HEK293 (cell line): ENCODE results near the gene TMEM256.

Experiments
- CTCF ChIP-seq: fragments of 450-650 bp; formaldehyde crosslinking; IDR thresholded peaks from 2 replicates; pipeline ENCODE4 v1.5.1; 2016; ENCODE audit warnings: missing biosample characterization, missing genetic modification characterization
- HOXA7 ChIP-seq: sonication (generic); formaldehyde crosslinking; IDR thresholded peaks from 2 replicates; pipeline ENCODE4 v1.8.1; 2022; ENCODE audit warnings: missing genetic modification reagents, borderline replicate concordance
- INSM2 ChIP-seq: fragments of 450-650 bp; formaldehyde crosslinking; IDR thresholded peaks from 2 replicates; pipeline ENCODE4 v1.5.1; 2016; ENCODE audit warnings: missing biosample characterization, missing genetic modification characterization
- RBAK ChIP-seq: fragments of 450-650 bp; formaldehyde crosslinking; IDR thresholded peaks from 2 replicates; pipeline ENCODE4 v1.5.1; 2016; ENCODE audit warnings: missing biosample characterization, missing genetic modification characterization
- REPIN1 ChIP-seq: fragments of 450-650 bp; formaldehyde crosslinking; IDR thresholded peaks from 2 replicates; pipeline ENCODE4 v1.5.1; 2017; ENCODE audit warnings: missing biosample characterization, missing genetic modification characterization, low read depth
- SALL2 ChIP-seq: fragments of 450-650 bp; formaldehyde crosslinking; IDR thresholded peaks from 2 replicates; pipeline ENCODE4 v1.5.0; 2017; ENCODE audit warnings: missing biosample characterization, mild to moderate bottlenecking, missing genetic modification characterization, borderline replicate concordance
- ZBTB1 ChIP-seq: fragments of 450-650 bp; formaldehyde crosslinking; IDR thresholded peaks from 2 replicates; pipeline ENCODE4 v1.5.1; 2016; ENCODE audit warnings: missing biosample characterization, missing genetic modification characterization
- ZBTB20 ChIP-seq: fragments of 450-650 bp; formaldehyde crosslinking; IDR thresholded peaks from 2 replicates; pipeline ENCODE4 v1.5.1; 2016; ENCODE audit warnings: missing biosample characterization, missing genetic modification characterization
- ZFP3 ChIP-seq: fragments of 450-650 bp; formaldehyde crosslinking; IDR thresholded peaks from 2 replicates; pipeline ENCODE4 v1.5.1; 2016; ENCODE audit warnings: low read depth, missing biosample characterization, missing genetic modification characterization
- ZNF140 ChIP-seq: fragments of 450-650 bp; formaldehyde crosslinking; IDR thresholded peaks from 2 replicates; pipeline ENCODE4 v1.5.1; 2016; ENCODE audit warnings: missing biosample characterization, missing genetic modification characterization
- ZNF175 ChIP-seq: fragments of 450-650 bp; formaldehyde crosslinking; IDR thresholded peaks from 2 replicates; pipeline ENCODE4 v1.5.1; 2016; ENCODE audit warnings: missing biosample characterization, missing genetic modification characterization
- ZNF274 ChIP-seq, 2 experiments: fragments of 200-500 bp in 1 of 2; fragments of 450-650 bp in 1 of 2; sonication (Bioruptor generic) in 1 of 2; formaldehyde crosslinking in 1 of 2; IDR thresholded peaks; 2 replicates each; pipeline versions ENCODE4 v1.5.1 to v1.6.1; 2014 to 2016; ENCODE audit warnings: borderline replicate concordance in 1 of 2, inconsistent platforms in 1 of 2, low read length in 1 of 2, missing biosample characterization in 1 of 2, missing genetic modification characterization in 1 of 2
- ZNF404 ChIP-seq: fragments of 450-650 bp; formaldehyde crosslinking; IDR thresholded peaks from 2 replicates; pipeline ENCODE4 v1.5.1; 2017; ENCODE audit warnings: missing biosample characterization, missing genetic modification characterization
- ZNF660 ChIP-seq: fragments of 450-650 bp; IDR thresholded peaks from 2 replicates; pipeline ENCODE4 v1.5.1; 2018; ENCODE audit warnings: missing biosample characterization, mild to moderate bottlenecking, missing genetic modification characterization

- no peak for TF ChIP-seq ZNF140 (tag by site-specific recombination)
- no peak for TF ChIP-seq ZNF660
- no peak for TF ChIP-seq ZNF404 (tag by site-specific recombination)
- TF ChIP-seq HOXA7 (CRISPR knock-in tag): no peak
- no peak for TF ChIP-seq ZNF175
- TF ChIP-seq CTCF (tag by site-specific recombination): no peak
- TF ChIP-seq ZNF274 (IDR thresholded peaks at IDR 0.05; ENCODE audit: low read length): no peak
- TF ChIP-seq ZNF274 (tag by site-specific recombination; IDR thresholded peaks at IDR 0.05; ENCODE audit: borderline replicate concordance): no peak
- TF ChIP-seq ZFP3: no peak
- TF ChIP-seq ZBTB1: no peak
- TF ChIP-seq RBAK (tag by site-specific recombination): no peak
- no peak for TF ChIP-seq ZBTB20 (tag by site-specific recombination)
- no peak for TF ChIP-seq SALL2 (tag by site-specific recombination)
- no peak for TF ChIP-seq INSM2 (tag by site-specific recombination)
- TF ChIP-seq REPIN1 (tag by site-specific recombination): no peak
Observed at GRCh38 chr17:7370853-7371252, 33.0 kb downstream of the TMEM256 start.
